Measurements from ENCODE around the gene EIF6.
"Not testable (repeated sequence)": the region's sequence is repeated elsewhere in the genome, so short reads cannot be mapped to it uniquely, and the experiment has no call there.

DNA sequence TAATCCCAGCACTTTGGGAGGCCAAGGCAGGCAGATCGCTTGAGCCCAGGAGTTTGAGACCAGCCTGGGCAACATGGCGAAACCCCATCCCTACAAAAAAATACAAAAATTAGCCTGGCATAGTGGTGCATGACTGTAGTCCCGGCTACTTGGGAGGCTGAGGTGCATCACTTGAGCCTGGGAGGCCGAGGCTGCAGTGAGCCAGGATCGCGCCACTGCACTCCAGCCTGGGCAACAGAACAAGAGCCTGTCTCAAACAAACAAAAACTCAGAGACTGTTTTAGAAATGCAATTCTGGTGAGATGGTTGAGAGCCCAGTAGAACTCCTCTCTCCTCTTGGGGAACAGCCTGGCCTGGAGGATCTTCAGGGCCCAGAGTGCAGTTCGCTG lies 31.1 kb upstream of the EIF6 start:
- TF ChIP-seq POLR2AphosphoS5 (IDR thresholded peaks at IDR 0.05; ENCODE audit: low read depth, low read length); POLR2A (IDR thresholded peaks at IDR 0.05; ENCODE audit: low read depth, low read length); TAF1 (IDR thresholded peaks at IDR 0.05; ENCODE audit: borderline replicate concordance, low read depth, low read length): not testable (repeated sequence)

Data from GM12892 (cell line).